Measurements from ENCODE around the gene TDO2. TPM values are rescaled to one million over a fixed set of nuclear protein-coding genes. Genes with fewer than 3 reads are reported as not detected.
"Not testable (repeated sequence)": the region's sequence is repeated elsewhere in the genome, so short reads cannot be mapped to it uniquely, and the experiment has no call there.

Gene TDO2
- not detected in 2 replicates for polyA plus RNA-seq (2014; cell fraction: cytosol; rRNA removed)
- not detected in 2 replicates for polyA plus RNA-seq (2014; cell fraction: nucleus; rRNA removed)

GRCh38 chr4:155903453-155903852 lies at the start of gene TDO2:
Gene TDO2, plus strand, starts transcription at chr4:155903696. Its CDS starts 63 bp downstream, at chr4:155903759.
- DNase-seq (ENCODE audit: low spot score), result no peak

DNA sequence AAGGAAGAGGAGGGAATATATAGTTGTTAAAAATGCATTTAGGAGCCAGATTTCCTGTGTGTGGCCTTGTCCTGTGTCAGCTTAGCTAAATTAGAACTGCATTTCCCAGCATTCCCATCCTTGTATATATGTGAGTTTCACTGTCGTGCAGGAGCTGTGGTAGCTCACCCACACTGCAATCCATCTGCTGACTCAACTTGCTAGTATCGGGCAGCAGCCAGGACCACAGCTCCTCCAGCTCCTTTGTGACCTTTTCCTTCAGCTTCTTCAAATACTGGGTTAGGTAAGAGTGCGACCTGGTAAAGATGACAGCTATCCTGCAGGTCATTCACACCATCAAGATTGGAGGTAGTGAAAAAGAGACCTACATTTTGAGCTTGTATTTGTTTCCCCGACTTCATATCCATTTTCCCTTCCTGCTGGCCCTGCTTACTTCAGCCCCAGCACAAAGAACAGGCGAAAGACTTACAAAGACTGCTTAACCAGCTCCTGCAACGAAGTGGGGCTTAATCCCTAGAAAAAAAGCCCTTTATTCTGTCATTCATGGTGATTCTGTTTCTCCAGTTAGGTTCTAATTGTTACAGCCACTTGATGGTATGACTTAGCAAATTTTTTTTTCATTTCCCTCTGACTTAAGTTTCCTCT lies 48.8 kb upstream of the TDO2 start:
- no peak for DNase-seq (ENCODE audit: low spot score)

- DNase-seq (ENCODE audit: low spot score), result no peak
Measured at GRCh38 chr4:155855897-155856296, 47.6 kb upstream of the TDO2 start.

DNA sequence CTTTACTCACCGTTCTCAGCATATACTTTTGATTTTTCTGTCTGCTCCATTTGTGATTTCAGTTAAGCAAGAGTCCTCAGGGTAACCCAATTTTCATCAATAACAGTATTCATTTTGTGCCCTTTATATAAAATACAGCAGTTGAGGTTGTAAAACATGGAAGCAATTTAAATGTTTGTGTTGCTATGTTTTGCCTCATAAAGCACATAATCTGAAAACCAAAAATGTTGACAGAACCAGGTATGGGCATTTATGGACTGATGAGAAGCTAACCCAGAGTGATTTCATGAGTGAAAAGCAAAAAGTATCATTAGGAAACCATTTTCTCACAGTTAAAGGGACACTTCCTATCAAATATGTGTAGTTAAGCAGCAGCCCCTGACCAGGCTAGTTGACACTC lies 37.3 kb upstream of the TDO2 start, which contains the start of gene ASIC5:
Gene ASIC5, minus strand, starts transcription at position 101 of the 400 bp plus-strand sequence. Its CDS starts 51 bp downstream, at position 50.
- no peak for DNase-seq (ENCODE audit: low spot score)

GRCh38 chr4:155875878-155876277 lies 27.6 kb upstream of the TDO2 start:
- no peak for DNase-seq (ENCODE audit: low spot score)

DNA sequence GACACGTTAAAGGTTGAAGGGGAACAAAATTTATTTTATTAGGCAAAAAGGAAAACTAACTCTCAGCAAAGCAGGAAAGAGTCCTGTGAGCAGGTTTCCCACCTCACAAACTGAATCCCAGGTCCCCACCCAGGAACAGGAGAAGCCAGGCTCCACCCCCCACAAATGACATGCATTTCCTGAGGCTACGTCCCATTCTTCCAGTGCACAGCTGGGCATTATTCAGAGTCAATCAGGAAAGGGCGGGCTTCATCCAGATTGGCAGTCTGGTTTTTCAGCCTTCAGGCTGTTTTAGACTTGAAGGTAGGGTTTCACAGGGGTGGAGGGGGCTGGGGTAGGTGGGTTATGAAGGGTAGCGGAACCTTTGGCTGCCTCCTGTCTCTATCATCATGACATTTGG lies 25.5 kb upstream of the TDO2 start:
- DNase-seq (ENCODE audit: low spot score), result no peak

DNA sequence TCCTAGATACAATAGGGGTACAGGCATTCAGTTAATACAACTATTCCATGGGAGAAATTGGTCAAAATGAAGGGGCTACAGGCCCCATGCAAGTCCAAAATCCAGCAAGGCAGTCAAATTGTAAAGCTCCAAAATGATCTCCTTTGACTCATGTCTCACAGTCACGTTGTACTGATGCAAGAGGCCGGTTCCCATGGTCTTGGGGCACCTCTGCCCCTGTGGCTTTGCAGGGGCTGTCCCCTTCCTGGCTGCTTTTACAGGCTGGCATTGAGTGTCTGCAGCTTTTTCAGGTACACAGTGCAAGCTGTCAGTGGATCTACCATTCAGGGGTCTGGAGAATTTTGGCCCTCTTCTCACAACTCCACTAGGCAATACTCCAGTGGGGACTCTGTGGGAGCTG lies 24.9 kb upstream of the TDO2 start:
- DNase-seq (ENCODE audit: low spot score), result no peak

GRCh38 chr4:155879767-155880166 lies 23.7 kb upstream of the TDO2 start:
- DNase-seq (ENCODE audit: low spot score), result no peak

DNA sequence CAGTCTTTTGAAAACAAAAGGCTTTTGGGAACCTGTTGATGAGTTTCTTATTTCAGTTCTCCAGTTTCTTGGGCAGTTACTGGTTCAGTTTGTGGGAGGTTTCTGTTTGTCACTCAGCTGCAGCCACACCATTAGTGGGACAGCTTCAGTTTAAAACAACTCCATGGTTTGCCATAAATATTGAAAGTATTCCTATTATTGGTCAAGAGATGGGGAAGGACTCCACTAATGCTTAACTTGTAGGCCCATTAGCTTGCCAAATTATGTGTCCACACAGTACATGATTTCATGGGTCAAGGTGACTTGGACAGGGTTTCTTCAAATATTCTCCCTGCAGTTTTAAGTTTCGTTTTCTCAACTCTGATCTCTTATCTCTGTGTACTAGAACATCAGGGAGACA lies 21.9 kb upstream of the TDO2 start:
- no peak for DNase-seq (ENCODE audit: low spot score)

GRCh38 chr4:155883895-155884294 lies 19.6 kb upstream of the TDO2 start:
- DNase-seq (ENCODE audit: low spot score), result no peak

- DNase-seq (ENCODE audit: low spot score), result no peak
Measured at GRCh38 chr4:155885666-155886065, 17.8 kb upstream of the TDO2 start.

- DNase-seq (ENCODE audit: low spot score), result no peak
Measured at GRCh38 chr4:155887045-155887444, 16.5 kb upstream of the TDO2 start.

- no peak for DNase-seq (ENCODE audit: low spot score)
Measured at GRCh38 chr4:155887847-155888570, 15.5 kb upstream of the TDO2 start.

DNA sequence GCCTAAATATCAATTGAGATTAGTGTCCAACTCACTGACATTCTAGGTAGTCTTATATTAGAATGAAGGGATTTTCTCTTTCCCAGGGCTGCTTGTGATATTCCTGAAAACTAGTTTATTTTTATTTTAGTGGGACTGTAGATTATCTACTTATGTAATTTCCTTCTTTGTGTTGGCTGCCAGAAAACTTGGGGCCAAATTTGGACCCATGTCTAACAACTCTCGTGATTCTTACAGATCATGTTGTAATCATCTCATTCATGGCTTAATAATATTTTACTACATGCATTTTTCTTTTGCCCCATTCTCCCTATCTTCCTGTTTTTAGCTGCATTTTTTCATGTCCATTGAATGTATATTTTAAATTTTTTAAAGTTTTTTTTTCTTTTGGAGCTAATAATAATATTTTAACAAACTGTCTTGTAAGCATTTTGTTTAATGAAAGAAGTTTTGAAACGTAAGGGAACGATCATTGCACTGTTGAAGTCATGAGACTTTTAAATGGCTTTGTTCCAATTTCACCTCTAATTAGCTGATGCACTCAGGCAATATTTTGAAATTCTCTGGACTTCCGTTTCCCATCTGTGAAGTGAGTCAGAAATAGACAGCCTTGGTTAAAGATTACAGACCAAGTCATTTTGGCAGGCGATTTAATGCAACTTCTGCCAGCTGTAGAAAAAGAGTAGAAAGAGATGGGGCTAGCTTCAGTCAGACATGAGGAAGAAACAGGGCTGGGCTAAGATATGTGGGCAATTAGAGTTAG lies 14.3 kb upstream of the TDO2 start:
- no peak for DNase-seq (ENCODE audit: low spot score)

DNA sequence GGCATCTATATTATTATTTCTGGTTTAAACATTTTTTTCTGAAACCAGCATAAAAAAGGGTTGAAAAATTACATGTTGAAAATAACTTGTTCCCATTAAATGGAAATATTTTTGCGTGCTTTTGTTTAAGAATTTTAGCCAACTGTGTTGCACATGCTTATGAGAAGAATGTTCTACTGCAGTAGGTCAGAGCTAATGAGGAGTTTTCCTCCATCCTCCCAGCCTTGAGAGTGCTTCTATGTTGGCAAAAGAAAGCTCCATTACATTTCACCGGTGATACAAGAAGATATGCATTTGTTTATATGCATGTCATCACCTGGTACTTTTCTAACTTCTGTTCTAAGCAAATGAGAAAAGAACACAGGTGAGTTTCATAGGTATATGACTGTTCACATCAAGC lies 13.6 kb upstream of the TDO2 start:
- DNase-seq (ENCODE audit: low spot score), result no peak

GRCh38 chr4:155891058-155891457 lies 12.4 kb upstream of the TDO2 start:
- DNase-seq (ENCODE audit: low spot score), result no peak

- DNase-seq (ENCODE audit: low spot score), result not testable (repeated sequence)
Measured at GRCh38 chr4:155898371-155898770, 5.1 kb upstream of the TDO2 start.

DNA sequence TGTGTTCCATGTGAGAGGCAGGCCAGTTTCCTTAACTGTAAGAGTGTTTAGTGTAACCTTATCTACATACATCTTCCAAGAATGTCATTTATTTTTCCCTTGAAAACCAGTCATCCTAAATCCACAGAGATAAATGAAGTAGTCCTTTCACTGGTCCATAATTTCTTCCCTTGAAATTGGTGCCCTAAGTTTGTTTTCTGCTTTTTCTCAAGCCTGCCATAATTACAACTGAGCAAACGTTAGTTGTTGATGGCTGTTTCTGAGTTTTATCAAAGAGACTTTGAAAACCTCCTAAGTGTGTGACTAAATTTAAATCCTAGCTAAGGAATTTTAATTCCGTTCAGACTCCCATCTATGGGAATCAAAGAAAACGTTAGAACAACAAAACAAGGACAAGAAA lies 3.6 kb upstream of the TDO2 start:
- no peak for DNase-seq (ENCODE audit: low spot score)

DNA sequence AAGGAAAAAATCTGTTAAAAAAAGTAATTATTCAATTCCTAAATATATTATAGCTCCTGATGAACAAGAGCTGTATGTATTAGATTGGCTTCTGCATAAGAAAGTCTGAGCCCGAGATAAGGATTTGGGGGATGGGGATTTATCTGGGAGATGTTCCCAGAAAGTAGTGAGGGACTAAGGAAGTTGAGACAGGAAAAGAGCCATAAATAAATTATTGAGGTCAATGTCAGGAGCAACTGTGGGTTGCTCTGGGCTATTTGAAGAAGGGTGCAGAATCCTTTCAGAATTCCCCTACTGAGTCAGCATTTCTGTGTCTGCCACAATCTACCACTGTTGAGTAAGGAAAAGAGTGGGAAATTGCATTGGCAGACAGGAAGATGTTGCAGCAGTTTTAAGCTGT lies 3.1 kb upstream of the TDO2 start:
- DNase-seq (ENCODE audit: low spot score), result no peak

DNA sequence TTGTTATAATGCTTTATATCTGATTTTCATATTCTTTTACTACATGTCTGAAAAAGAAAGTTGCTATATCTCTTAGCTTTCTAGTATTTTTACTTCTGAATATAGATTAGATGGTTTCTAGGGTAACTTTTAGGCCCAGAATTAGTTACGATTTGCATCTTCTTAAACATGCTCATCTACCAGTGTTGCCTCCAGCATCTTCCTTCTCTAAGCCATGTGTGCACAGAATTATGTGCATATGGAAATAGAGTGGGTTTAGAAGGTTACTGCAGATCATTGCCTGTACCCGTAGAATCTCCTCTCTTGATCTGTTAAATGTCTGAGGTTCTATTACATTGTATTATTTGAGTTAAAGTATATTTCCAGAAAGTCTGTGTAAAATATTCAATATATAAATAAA lies 2.5 kb upstream of the TDO2 start:
- DNase-seq (ENCODE audit: low spot score), result no peak

DNA sequence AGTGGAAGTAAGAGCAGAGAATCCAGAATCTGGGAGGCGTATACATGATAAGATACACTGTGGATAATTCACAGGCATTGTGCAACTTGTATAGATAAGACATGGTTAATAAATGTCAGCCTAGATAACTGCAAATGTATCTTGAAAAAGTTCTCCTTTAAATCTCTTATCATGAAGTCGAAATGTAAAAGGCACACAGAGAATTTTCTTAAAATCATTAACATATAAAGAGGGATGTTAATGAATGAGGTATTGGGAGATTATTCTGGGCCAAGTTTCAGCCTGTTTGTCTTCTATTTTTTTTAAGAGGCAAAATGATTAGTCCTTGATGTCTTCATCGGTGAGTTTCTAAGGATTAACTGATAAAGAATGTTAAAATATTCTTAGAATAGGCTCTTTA lies 835 bp downstream of the TDO2 start:
- no peak for DNase-seq (ENCODE audit: low spot score)

DNA sequence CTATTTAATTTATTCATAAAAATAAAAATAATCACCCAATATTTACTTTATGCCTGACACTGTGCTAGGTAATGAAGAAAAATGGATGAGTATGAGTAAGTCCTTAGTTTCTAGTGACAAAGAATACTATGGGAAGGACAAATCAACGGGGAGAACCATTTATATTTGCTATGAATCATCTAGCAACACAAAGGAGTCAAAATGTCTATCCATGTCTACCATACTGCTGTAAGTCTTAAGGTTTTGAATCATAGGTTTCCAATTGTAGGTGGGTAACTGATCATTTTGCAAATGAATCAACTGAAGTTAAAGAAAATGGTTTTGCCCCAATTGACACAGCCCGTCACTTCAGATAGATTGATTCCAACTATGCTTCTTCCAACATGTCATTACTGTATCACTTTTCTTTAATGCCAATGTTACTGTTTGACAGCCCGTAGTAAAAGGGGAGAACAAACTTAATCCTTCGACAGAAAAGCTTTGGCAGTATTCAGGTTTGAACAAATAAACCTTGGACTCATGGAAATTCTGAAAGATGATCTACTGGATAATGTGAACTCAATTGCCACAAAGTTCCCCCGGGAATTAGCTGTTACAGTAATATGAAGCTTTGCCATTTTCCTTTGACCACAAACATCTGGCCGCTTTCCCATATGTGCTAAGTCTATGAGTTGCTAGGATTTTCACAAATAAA lies 3.2 kb downstream of the TDO2 start:
- DNase-seq (ENCODE audit: low spot score), result no peak

Measured in SK-N-DZ (cell line).